ENCODE results near the gene CFAP73.

- TF ChIP-seq CTCF (IDR thresholded peaks at IDR 0.05) (no peak), SIN3A (IDR thresholded peaks at IDR 0.05; ENCODE audit: borderline replicate concordance, low read depth, low read length) (no peak), PBX3 (IDR thresholded peaks at IDR 0.05) (no peak), NFIC (IDR thresholded peaks at IDR 0.05; ENCODE audit: borderline replicate concordance) (no peak), MEF2A (IDR thresholded peaks at IDR 0.05; ENCODE audit: borderline replicate concordance, low read depth) (no peak), EP300 (IDR thresholded peaks at IDR 0.05; ENCODE audit: borderline replicate concordance in 1 of 2, low read depth in 1 of 2, low read length in 1 of 2) (no peak), RXRA (IDR thresholded peaks at IDR 0.05; ENCODE audit: borderline replicate concordance, low read depth) (no peak)
Measured at GRCh38 chr12:113179023-113179422, 29.5 kb downstream of the CFAP73 start.

Data from SK-N-SH (cell line).